Calu3 (cell line): Measurements from ENCODE around the gene BPIFB2. TPM values are rescaled to one million over a fixed set of nuclear protein-coding genes. Genes with fewer than 3 reads are reported as not detected.

Experiments used
- BruUV-seq: library from RNA; stranded (reverse); fragments of 400-500 nt; replicated peaks from 2 replicates; lab custom pipeline; 2021; lab: Mats Ljungman, UMichigan
- CTCF ChIA-PET: fragments of 300-600 bp; sonication (Branson Sonifier 250); formaldehyde crosslinking; loops from one replicate; lab custom pipeline; 2022; ENCODE audit warnings: antibody characterized with exemption; lab: Charles Lee
- DNase-seq: peaks from one replicate; pipeline ENCODE4 v3.0.0; 2022
- H3K27ac Mint-ChIP-seq: one replicate; pipeline ENCODE4 v1.8.0; 2022; ENCODE audit warnings: mixed read lengths; ENCODE audit not compliant: unreplicated experiment
- H3K27me3 Mint-ChIP-seq: one replicate; pipeline ENCODE4 v1.8.0; 2022; ENCODE audit warnings: mixed read lengths; ENCODE audit not compliant: unreplicated experiment
- H3K36me3 Mint-ChIP-seq: one replicate; pipeline ENCODE4 v1.8.0; 2022; ENCODE audit warnings: mild to moderate bottlenecking, moderate library complexity, mixed read lengths; ENCODE audit not compliant: insufficient read depth, unreplicated experiment
- H3K4me1 Mint-ChIP-seq: one replicate; pipeline ENCODE4 v1.8.0; 2022; ENCODE audit warnings: mild to moderate bottlenecking, low read depth, mixed read lengths; ENCODE audit not compliant: unreplicated experiment
- H3K4me3 Mint-ChIP-seq: one replicate; pipeline ENCODE4 v1.8.0; 2022; ENCODE audit warnings: mild to moderate bottlenecking, low read depth, moderate library complexity, mixed read lengths; ENCODE audit not compliant: unreplicated experiment
- H3K9me3 Mint-ChIP-seq: one replicate; pipeline ENCODE4 v1.8.0; 2022; ENCODE audit warnings: low read depth, mixed read lengths; ENCODE audit not compliant: unreplicated experiment
- intact Hi-C: fragments of 100-400 bp; cut with micrococcal nuclease; formaldehyde crosslinking; loops from one replicate; pipeline ENCODE4 v1.10.0; 2022; ENCODE audit not compliant: unreplicated experiment
- total RNA-seq: library from RNA; stranded (reverse); gene quantifications from 2 replicates; pipeline ENCODE4 v1.2.3, GENCODE V29; 2022
- TF ChIP-seq, protein P1 (sequence below): fragments of 200-600 bp; IDR thresholded peaks from one replicate; pipeline ENCODE4 v1.8.0; 2022; ENCODE audit warnings: antibody characterized with exemption; ENCODE audit not compliant: unreplicated experiment

BPIFB2 gene
- total RNA-seq, 1 experiment from 2014 or later: not detected

DNA sequence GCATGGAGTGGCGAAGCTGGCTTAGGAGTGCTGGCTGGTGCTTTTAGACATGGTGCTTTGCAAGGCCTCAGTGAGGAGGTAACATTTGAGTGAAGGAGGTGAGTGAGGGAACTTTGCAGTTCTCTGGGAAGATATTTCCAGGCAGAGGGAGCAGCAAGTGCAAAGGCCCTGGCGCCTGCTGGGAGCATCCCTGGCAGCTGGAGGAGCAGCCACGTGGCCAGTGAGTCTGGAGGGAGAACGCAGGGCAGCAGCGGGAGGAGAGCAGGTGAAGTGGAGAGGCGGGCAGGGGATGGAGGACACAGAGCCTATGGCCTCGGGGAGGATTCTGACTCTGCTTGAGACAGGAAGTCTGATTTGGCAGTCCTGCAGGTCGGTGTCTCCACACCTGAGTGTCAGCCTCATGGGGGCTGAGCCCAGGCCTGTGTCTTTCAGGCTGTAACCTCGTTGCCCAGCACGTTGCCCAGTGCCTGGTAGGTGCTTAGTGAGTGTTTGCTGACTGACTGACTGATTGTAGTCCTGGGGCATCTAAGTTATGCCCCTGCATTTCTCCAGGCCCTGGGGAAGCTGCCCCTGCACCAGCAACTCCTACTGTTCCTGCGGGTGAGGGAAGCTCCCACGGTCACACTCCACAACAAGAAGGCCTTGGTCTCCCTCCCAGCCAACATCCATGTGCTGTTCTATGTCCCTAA lies 60.9 kb downstream of the BPIFB2 start:
- BruUV-seq: no TSS peak
- CTCF ChIA-PET: interaction anchor here (0.6 kb wide), 1 partner anchor 962 kb away, joined by 3 read pairs; no protein-coding TSS in a partner anchor
- Mint-ChIP-seq H3K9me3 (no peaks in the 10 kb centered on the region), H3K27me3 (peaks cover 99% of the 10 kb centered on the region), H3K4me1 (no peaks in the 10 kb centered on the region), H3K36me3 (no peaks in the 10 kb centered on the region), H3K4me3 (no peak overlapping the region), H3K27ac (no peak overlapping the region)
- TF ChIP-seq, protein P1, sequence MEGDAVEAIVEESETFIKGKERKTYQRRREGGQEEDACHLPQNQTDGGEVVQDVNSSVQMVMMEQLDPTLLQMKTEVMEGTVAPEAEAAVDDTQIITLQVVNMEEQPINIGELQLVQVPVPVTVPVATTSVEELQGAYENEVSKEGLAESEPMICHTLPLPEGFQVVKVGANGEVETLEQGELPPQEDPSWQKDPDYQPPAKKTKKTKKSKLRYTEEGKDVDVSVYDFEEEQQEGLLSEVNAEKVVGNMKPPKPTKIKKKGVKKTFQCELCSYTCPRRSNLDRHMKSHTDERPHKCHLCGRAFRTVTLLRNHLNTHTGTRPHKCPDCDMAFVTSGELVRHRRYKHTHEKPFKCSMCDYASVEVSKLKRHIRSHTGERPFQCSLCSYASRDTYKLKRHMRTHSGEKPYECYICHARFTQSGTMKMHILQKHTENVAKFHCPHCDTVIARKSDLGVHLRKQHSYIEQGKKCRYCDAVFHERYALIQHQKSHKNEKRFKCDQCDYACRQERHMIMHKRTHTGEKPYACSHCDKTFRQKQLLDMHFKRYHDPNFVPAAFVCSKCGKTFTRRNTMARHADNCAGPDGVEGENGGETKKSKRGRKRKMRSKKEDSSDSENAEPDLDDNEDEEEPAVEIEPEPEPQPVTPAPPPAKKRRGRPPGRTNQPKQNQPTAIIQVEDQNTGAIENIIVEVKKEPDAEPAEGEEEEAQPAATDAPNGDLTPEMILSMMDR: no peak
- no peak for DNase-seq
- intact Hi-C loops: no loop called here

DNA sequence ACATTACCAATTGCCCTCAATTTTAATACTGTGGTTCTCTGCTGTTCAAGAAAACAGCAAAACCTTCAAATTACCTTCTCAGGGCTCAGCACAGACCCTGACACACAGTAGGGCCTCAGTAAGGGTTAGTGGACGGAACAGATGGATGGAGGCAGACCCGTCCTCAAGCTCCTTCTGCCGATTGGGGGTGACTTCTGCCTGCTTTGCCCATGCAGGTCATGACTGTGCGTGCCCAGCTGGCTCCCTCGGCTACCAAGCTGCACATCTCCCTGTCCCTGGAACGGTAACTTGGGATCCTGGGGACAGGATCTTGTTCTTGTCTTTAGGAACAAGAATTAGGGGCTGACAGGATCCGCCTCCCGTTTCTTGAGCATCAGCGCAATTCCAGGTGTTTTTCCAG lies 62.2 kb downstream of the BPIFB2 start:
- BruUV-seq: no TSS peak
- no peaks in the 10 kb centered on the region for H3K9me3 Mint-ChIP-seq
- H3K27me3 Mint-ChIP-seq: peaks cover 100% of the 10 kb centered on the region
- intact Hi-C loops: no loop called here
- TF ChIP-seq, protein P1: no peak
- no peak for DNase-seq
- CTCF ChIA-PET: no interaction called here
- no peaks in the 10 kb centered on the region for H3K36me3 Mint-ChIP-seq
- H3K4me3 Mint-ChIP-seq: no peak overlapping the region
- H3K27ac Mint-ChIP-seq: no peak overlapping the region
- H3K4me1 Mint-ChIP-seq: no peaks in the 10 kb centered on the region

DNA sequence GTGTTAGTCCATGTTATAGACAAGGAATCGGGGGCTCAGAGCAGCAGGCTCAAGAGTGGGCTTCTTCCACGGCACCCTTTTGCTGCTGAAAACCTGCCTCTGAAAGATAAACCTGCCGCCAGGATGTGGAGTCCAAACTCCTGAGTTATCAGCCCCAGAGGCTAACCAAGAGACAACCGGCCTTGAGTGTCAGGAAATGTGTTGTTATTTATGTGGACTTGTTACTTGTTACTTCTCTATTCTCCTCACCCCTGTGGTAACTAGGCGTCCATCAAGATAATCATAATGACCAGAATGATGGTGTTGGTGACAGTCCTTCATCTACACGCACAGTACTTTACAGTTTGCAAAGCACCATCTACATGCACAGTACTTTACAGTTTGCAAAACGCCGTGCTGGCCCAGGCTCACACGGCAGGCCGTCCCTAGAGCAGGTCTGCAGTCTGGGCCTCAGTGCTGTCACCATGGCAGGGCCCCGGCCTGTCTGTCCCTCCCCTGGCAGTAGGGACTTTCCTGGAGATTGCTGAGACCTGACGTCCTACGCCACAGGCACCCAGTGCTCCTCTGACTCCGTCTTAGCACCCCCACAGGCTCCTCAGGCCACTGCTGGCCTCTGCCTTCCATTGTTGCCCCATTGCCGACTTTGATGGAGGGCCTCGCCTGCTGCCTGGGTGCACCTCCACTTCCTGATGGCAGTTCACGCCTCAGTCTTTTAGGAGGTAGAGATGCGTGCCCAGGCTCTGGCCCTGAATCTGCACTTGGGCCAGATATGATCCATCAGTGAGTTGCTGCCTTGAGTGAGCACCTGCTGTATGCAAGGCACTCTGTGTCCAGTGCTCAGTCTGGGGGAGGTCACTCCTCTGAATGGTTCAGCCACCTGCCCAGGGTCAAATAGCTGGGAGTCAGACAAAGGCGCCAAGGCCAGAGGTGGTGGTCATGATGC lies 62.9 kb downstream of the BPIFB2 start:
- no TSS peak for BruUV-seq
- H3K27ac Mint-ChIP-seq: no peak overlapping the region
- no peak overlapping the region for H3K4me3 Mint-ChIP-seq
- H3K36me3 Mint-ChIP-seq: no peaks in the 10 kb centered on the region
- H3K27me3 Mint-ChIP-seq: peaks cover 100% of the 10 kb centered on the region
- DNase-seq: no peak
- H3K4me1 Mint-ChIP-seq: no peaks in the 10 kb centered on the region
- intact Hi-C loops: no loop called here
- TF ChIP-seq, protein P1: no peak
- H3K9me3 Mint-ChIP-seq: no peaks in the 10 kb centered on the region
- CTCF ChIA-PET: interaction anchor here (0.6 to 0.8 kb wide), 2 partner anchors 168 to 669 kb away, joined by 3 to 5 read pairs; no protein-coding TSS in a partner anchor

DNA sequence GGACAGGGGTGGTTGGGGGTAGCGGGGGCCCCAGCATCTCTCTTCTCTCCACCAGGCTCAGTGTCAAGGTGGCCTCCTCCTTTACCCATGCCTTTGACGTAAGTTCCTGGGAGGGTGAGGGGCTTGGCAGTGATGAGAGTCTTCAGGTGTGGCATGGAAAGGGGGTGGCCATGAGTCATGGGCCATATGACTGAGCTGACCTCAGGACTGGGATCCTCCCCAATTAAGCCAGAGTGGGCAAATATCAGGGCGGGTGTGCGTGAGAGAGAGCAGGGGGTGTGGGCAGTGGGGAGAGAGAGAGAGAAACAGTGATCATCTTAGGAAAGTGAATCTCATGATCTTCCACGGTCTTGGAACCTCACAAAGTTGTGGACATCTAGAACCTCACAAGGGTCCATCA lies 63.7 kb downstream of the BPIFB2 start:
- BruUV-seq: no TSS peak
- CTCF ChIA-PET: interaction anchor here (0.6 to 0.8 kb wide), 2 partner anchors 169 to 670 kb away, joined by 3 to 5 read pairs; no protein-coding TSS in a partner anchor
- intact Hi-C loops: no loop called here
- TF ChIP-seq, protein P1: no peak
- H3K4me1 Mint-ChIP-seq: no peaks in the 10 kb centered on the region
- H3K9me3 Mint-ChIP-seq: no peaks in the 10 kb centered on the region
- H3K36me3 Mint-ChIP-seq: no peaks in the 10 kb centered on the region
- H3K4me3 Mint-ChIP-seq: no peak overlapping the region
- DNase-seq: no peak
- no peak overlapping the region for H3K27ac Mint-ChIP-seq
- peaks cover 100% of the 10 kb centered on the region for H3K27me3 Mint-ChIP-seq
